NT2/D1 (cell line): Measurements from ENCODE around the gene DPH3.

Source experiments
- DNase-seq: peaks from one replicate; pipeline ENCODE4 v3.0.0-alpha.2; 2011; ENCODE audit warnings: low read depth, low spot score
- H3K27me3 ChIP-seq: 2 replicates; pipeline ENCODE4 v1.6.0; 2011; ENCODE audit warnings: mild to moderate bottlenecking; ENCODE audit not compliant: insufficient read length, insufficient read depth
- H3K36me3 ChIP-seq: 2 replicates; pipeline ENCODE4 v1.6.1; 2011; ENCODE audit warnings: mild to moderate bottlenecking, low read length, mixed read lengths; ENCODE audit not compliant: insufficient read depth, insufficient read length
- H3K4me1 ChIP-seq: 2 replicates; pipeline ENCODE4 v1.5.1; 2011; ENCODE audit not compliant: insufficient read depth, insufficient read length
- H3K4me3 ChIP-seq: 2 replicates; pipeline ENCODE4 v1.5.1; 2011; ENCODE audit warnings: low read depth; ENCODE audit not compliant: insufficient read length
- H3K9ac ChIP-seq: 2 replicates; pipeline ENCODE4 v1.6.0; 2011; ENCODE audit warnings: low read depth; ENCODE audit not compliant: insufficient read length
- H3K9me3 ChIP-seq: 2 replicates; pipeline ENCODE4 v1.5.1; 2011; ENCODE audit warnings: mild to moderate bottlenecking, low read length; ENCODE audit not compliant: insufficient read depth
- SUZ12 ChIP-seq: IDR thresholded peaks from 2 replicates; pipeline ENCODE4 v1.6.1; 2011; ENCODE audit not compliant: insufficient read length, insufficient read depth; ENCODE audit errors: extremely low read depth
- YY1 ChIP-seq: IDR thresholded peaks from 2 replicates; pipeline ENCODE4 v1.6.1; 2011; ENCODE audit not compliant: insufficient read length, insufficient read depth
- ZNF274 ChIP-seq: IDR thresholded peaks from 2 replicates; pipeline ENCODE4 v1.6.1; 2011; ENCODE audit warnings: mild to moderate bottlenecking, low read depth, low read length

DPH3 gene

DNA sequence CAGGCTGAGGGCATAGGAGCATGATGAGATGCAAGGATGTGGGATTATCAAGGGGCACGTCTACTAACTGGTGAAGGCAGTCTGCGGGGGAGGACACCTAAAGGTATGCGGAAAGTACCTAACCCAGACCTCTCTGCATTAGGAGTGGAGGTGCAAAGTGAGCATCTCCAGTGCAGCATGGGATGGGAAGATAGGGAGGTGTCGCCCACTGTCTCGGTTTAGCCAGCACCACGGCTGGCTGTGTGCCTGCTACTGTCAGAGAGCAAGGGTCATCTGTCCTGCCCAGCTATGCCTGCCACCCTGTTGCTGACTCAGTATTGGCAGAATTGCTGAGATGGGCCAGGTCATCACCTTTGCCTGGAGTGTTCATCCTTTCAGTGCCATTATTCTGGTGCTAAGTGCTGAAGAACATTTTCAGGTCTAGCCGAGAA lies 40.4 kb upstream of the DPH3 start:
- H3K4me3 ChIP-seq: no peak overlapping the region
- TF ChIP-seq SUZ12 (no peak), YY1 (no peak), ZNF274 (no peak)
- no peak overlapping the region for H3K9ac ChIP-seq
- H3K4me1 ChIP-seq: no peaks in the 10 kb centered on the region
- no peaks in the 10 kb centered on the region for H3K27me3 ChIP-seq
- no peaks in the 10 kb centered on the region for H3K9me3 ChIP-seq
- peaks cover 66% of the 10 kb centered on the region for H3K36me3 ChIP-seq
- DNase-seq: no peak

DNA sequence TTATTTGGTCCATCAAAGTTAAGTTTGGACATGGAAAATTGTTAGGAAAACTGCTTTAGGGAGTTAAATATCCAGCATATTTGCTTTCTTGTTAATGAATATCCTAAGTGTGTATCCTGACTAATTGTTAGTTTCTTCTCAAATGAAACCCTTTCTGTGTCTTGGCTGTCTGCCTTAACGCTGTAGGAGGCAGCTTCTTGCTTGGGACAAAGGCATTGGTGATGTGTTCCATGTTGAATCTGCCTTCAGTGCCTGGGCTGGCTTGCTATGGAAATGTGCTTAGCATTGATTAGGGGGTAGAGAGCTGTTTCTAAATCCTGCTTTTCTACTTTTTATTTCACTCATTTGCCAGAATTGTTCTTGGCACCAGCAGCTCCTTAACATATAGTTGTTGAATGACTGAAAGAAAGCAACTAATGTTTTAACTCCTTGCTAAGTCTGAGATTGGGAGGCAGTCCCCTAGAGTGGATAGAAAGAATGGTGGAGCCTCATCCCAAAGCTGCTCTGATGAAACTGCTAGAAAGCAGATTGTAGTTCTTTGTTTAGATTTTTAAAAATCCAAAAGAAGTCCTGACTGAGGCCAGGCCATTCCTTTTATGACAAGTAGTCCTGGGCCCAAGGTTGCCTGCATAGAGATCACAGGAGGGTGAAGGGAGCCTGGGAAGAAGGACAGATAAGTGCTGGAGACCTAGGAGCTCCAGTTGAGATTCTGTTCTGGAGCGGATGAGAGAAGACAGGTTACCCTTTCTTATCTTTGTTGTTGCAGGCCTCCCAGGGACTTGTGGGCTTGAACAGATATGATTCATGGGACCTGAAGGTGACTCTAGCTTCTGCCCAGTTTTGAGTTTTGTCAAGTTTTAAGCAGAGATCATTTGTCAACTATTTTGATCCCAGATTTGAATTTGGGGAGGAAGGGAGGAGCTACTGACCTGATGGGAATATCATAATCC lies 39.6 kb upstream of the DPH3 start:
- Histone ChIP-seq H3K4me3 (no peak overlapping the region), H3K27me3 (no peaks in the 10 kb centered on the region), H3K4me1 (no peaks in the 10 kb centered on the region), H3K36me3 (peaks cover 72% of the 10 kb centered on the region), H3K9ac (no peak overlapping the region), H3K9me3 (no peaks in the 10 kb centered on the region)
- no peak for TF ChIP-seq YY1
- TF ChIP-seq ZNF274: no peak
- TF ChIP-seq SUZ12: no peak
- DNase-seq: no peak

DNA sequence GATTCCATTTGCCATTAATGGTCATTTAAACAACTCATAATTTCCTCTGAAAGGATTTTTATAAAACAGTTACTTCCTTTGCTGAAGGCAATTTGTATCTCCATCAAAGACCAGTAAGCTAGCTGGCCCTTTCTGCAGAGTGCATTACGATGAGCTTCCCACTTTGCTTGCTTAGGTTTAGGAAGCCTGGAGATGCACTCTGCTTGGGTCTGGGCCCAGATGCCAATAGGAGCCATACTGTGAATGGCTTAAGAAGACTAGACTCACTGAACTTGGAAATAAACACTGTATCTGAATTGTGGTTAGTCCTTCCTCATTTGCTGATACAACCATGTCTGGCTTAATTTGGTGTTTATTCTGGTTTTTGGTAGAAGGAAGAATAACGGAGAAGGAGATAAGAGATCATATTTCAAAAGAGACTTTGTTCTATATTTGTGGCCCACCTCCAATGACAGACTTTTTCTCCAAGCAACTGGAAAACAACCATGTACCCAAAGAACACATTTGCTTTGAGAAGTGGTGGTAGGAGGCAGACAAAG lies 38.4 kb upstream of the DPH3 start:
- Histone ChIP-seq H3K4me1 (no peaks in the 10 kb centered on the region), H3K9ac (no peak overlapping the region), H3K9me3 (no peaks in the 10 kb centered on the region), H3K27me3 (no peaks in the 10 kb centered on the region), H3K4me3 (no peak overlapping the region), H3K36me3 (peaks cover 81% of the 10 kb centered on the region)
- TF ChIP-seq ZNF274 (no peak), SUZ12 (no peak), YY1 (no peak)
- no peak for DNase-seq

DNA sequence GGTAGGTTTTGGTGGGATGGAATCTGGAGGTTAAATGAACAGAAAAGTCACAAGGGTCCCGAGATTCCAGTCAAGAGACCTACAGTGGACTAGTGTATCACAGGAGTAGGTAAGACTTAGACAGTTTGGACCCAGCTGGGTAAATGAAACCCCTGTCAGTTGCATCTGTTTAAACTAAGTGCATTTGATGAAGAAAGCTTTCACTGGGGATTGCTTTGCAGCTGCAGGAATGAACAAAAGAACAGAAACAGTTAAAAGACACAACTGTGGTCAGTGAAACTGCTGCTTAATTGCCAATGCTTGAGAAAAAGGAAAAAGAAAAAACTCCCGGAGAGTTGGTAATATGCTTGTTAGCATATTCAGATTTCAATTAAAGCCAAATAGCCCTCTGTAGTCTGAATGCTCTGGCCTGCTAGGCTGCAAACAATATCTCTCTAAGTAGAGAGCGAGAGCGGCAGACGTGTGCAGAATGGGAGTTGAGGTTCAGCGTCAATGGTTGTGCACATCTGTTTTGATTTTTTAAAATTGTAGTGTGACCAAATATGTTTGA lies 37.4 kb upstream of the DPH3 start:
- H3K36me3 ChIP-seq: peaks cover 87% of the 10 kb centered on the region
- DNase-seq: no peak
- H3K9me3 ChIP-seq: no peaks in the 10 kb centered on the region
- H3K9ac ChIP-seq: no peak overlapping the region
- no peak overlapping the region for H3K4me3 ChIP-seq
- TF ChIP-seq ZNF274 (no peak), SUZ12 (no peak), YY1 (no peak)
- H3K4me1 ChIP-seq: no peaks in the 10 kb centered on the region
- no peaks in the 10 kb centered on the region for H3K27me3 ChIP-seq

DNA sequence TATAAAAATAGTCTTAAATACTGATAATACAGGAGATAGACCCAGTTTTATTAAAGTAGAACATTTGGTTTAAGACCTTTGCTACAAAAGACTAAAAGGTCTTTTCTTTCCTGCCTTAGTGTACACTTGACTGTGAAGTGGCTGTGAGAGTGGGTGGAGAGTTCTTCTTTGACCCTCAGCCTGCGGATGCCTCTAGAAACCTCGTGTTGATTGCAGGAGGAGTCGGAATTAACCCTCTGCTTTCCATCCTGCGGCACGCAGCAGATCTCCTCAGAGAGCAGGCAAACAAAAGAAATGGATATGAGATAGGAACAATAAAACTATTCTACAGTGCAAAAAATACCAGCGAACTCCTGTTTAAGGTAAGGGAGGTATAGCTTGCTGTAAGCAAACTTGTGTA lies 36.8 kb upstream of the DPH3 start:
- Histone ChIP-seq H3K4me1 (no peaks in the 10 kb centered on the region), H3K9me3 (no peaks in the 10 kb centered on the region), H3K27me3 (no peaks in the 10 kb centered on the region), H3K4me3 (no peak overlapping the region), H3K9ac (no peak overlapping the region), H3K36me3 (peaks cover 87% of the 10 kb centered on the region)
- DNase-seq: no peak
- TF ChIP-seq YY1 (no peak), ZNF274 (no peak), SUZ12 (no peak)

DNA sequence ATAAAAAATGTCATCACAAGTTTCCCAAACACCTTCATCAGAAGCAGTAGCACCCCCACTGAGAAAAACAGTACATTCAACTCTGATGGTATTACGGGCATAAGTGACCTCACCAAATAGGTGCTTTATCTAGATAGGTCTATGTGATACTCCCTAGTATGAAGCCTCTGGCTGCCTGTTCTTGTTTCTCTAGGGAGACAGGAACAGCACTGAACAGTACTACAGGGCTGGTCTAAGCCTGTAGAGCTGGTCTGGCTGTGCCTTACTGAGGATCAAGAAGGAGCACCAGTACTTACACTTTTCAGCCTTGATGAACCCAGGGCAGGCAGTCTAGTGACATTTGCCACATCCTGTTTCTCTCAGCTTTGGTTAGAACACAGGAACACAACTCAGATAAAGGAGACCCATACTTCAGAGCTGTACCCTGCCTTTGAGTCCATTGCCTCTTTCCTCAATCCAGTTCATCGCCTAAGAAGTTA lies 36.2 kb upstream of the DPH3 start:
- DNase-seq: no peak
- Histone ChIP-seq H3K4me3 (no peak overlapping the region), H3K9me3 (no peaks in the 10 kb centered on the region), H3K4me1 (no peaks in the 10 kb centered on the region), H3K36me3 (peaks cover 86% of the 10 kb centered on the region), H3K9ac (no peak overlapping the region), H3K27me3 (no peaks in the 10 kb centered on the region)
- TF ChIP-seq YY1 (no peak), ZNF274 (no peak), SUZ12 (no peak)

DNA sequence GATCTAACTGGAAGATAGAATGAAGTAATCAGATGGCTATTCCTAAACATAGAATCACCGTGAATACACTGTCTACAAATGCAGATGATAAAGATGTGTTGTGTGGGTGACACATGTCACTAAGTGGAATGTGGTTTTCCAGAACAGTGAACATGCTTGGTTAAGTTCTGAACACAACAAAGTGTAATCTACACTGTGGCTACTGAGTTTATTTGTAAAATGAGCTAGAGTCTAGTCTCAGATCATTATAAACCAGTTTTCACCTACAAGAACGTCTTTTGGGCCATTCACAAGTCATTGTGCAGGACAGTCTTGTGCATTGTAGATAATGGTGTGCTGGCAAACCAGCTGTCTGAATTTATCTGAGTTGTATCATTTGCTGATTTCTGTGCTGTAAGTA lies 35.6 kb upstream of the DPH3 start:
- no peaks in the 10 kb centered on the region for H3K4me1 ChIP-seq
- no peaks in the 10 kb centered on the region for H3K27me3 ChIP-seq
- H3K9me3 ChIP-seq: no peaks in the 10 kb centered on the region
- H3K36me3 ChIP-seq: peaks cover 87% of the 10 kb centered on the region
- H3K4me3 ChIP-seq: no peak overlapping the region
- TF ChIP-seq ZNF274 (no peak), YY1 (no peak), SUZ12 (no peak)
- no peak overlapping the region for H3K9ac ChIP-seq
- DNase-seq: no peak
